Gastroesophageal sphincter (tissue), 4 donors: ENCODE results near the gene ABR. TPM values are rescaled to one million over a fixed set of nuclear protein-coding genes. Genes with fewer than 3 reads are reported as not detected.

Source experiments
- ATAC-seq: fragments of 150-250 bp; one replicate; pipeline ENCODE4 v1.9.1; 2016; ENCODE audit warnings: mild to moderate bottlenecking, moderate library complexity
- H3K27ac ChIP-seq, 4 donors: fragments of 200-600 bp; sonication (generic) in 3 of 4; 1 replicate in 3 of 4; 2 replicates in 1 of 4; pipeline ENCODE4 v1.5.1; 2016 to 2019
- H3K27me3 ChIP-seq: fragments of 200-600 bp; sonication (generic); one replicate; pipeline ENCODE4 v1.5.1; 2019
- H3K36me3 ChIP-seq, 2 donors: fragments of 200-600 bp; sonication (generic); one replicate each; pipeline ENCODE4 v1.5.1; 2019; ENCODE audit warnings: control low read depth in 1 of 2
- H3K4me1 ChIP-seq, 3 donors: fragments of 200-600 bp; sonication (generic); 1 replicate in 2 of 3; 2 replicates in 1 of 3; pipeline ENCODE4 v1.5.1; 2016 to 2019; ENCODE audit warnings: control low read depth in 2 of 3
- H3K4me3 ChIP-seq, 2 donors: fragments of 200-600 bp; sonication (generic); one replicate each; pipeline ENCODE4 v1.5.1; 2019; ENCODE audit warnings: mild to moderate bottlenecking in 1 of 2, moderate library complexity in 1 of 2
- H3K9me3 ChIP-seq, 3 donors: fragments of 200-600 bp; sonication (generic); one replicate each; pipeline ENCODE4 v1.5.1; 2017 to 2019; ENCODE audit warnings: control low read depth in 2 of 3
- CTCF ChIP-seq, 4 experiments: fragments of 200-600 bp in 2 of 4; fragments of 450-650 bp in 2 of 4; sonication (generic) in 1 of 4; IDR thresholded peaks; one replicate each; pipeline ENCODE4 v1.5.1; 2017 to 2019; ENCODE audit warnings: antibody characterized with exemption in 4 of 4, mild to moderate bottlenecking in 2 of 4, moderate library complexity in 2 of 4
- EP300 ChIP-seq: sonication (generic); formaldehyde crosslinking; IDR thresholded peaks from one replicate; pipeline ENCODE4 v1.6.1; 2017; ENCODE audit warnings: antibody characterized with exemption, mild to moderate bottlenecking
- POLR2A ChIP-seq, 2 donors: fragments of 450-650 bp; IDR thresholded peaks; one replicate each; pipeline ENCODE4 v1.6.1; 2017; ENCODE audit warnings: antibody characterized with exemption in 2 of 2, mild to moderate bottlenecking in 2 of 2, moderate library complexity in 1 of 2
- POLR2AphosphoS5 ChIP-seq: sonication (generic); formaldehyde crosslinking; IDR thresholded peaks from one replicate; pipeline ENCODE4 v1.6.1; 2017; ENCODE audit warnings: antibody characterized with exemption
- WGBS, 2 donors: methylation state at CpG; one replicate each; pipeline ENCODE4 v1.1.5; 2018; ENCODE audit warnings: low coverage in 1 of 2; 5-methylcytosine and 5-hydroxymethylcytosine counted together
- total RNA-seq, 4 donors: library from RNA; depleted of rRNA; stranded (reverse); fragments of >200 nt; gene quantifications; one replicate each; pipeline ENCODE4 v1.1.0, GENCODE V29; 2016

Gene ABR
- total RNA-seq, 4 donors from 2014 or later: 62.6 to 147 (median 114) TPM

- TF ChIP-seq POLR2A (IDR thresholded peaks at IDR 0.05): no peak
- no peak for TF ChIP-seq CTCF (IDR thresholded peaks at IDR 0.05)
- no peak for TF ChIP-seq EP300
- TF ChIP-seq POLR2AphosphoS5: no peak
- H3K27me3 ChIP-seq: no peaks in the 10 kb centered on the region
- ATAC-seq: no peak
- peaks cover 0 to 78% of the 10 kb centered on the region in 2 donors for H3K36me3 ChIP-seq
- H3K27ac ChIP-seq: peak overlapping the region in 1 of 4 donors; percentile 86
- no peak overlapping the region for H3K4me3 ChIP-seq
- peaks cover 2 to 58% (median 13%) of the 10 kb centered on the region in 3 donors for H3K4me1 ChIP-seq
- WGBS, 2 donors: 85% methylated on average over 7 to 9 of the region's 14 CpGs
- no peaks in the 10 kb centered on the region for H3K9me3 ChIP-seq
Observed at GRCh38 chr17:1091900-1092299, 87.9 kb downstream of the ABR start.

- no CpG with 5 or more reads among the region's 8 CpGs for WGBS, 2 donors
- ATAC-seq: no peak
- peaks cover 0 to 73% of the 10 kb centered on the region in 2 donors for H3K36me3 ChIP-seq
- H3K27me3 ChIP-seq: no peaks in the 10 kb centered on the region
- H3K9me3 ChIP-seq: no peaks in the 10 kb centered on the region
- peak overlapping the region in 2 of 4 donors; percentile 81 to 86 for H3K27ac ChIP-seq
- peaks cover 2 to 56% (median 13%) of the 10 kb centered on the region in 3 donors for H3K4me1 ChIP-seq
- no peak overlapping the region for H3K4me3 ChIP-seq
- TF ChIP-seq POLR2AphosphoS5 (no peak), CTCF (IDR thresholded peaks at IDR 0.05) (no peak), POLR2A (IDR thresholded peaks at IDR 0.05) (no peak), EP300 (no peak)
Observed at GRCh38 chr17:1091190-1091534, 88.6 kb downstream of the ABR start.

- Histone ChIP-seq H3K27me3 (no peaks in the 10 kb centered on the region), H3K4me1 (peaks cover 2 to 53% (median 13%) of the 10 kb centered on the region in 3 donors), H3K4me3 (no peak overlapping the region), H3K36me3 (peaks cover 0 to 67% of the 10 kb centered on the region in 2 donors), H3K9me3 (no peaks in the 10 kb centered on the region), H3K27ac (peak overlapping the region in 3 of 4 donors; percentile 56 to 86 (median 81))
- TF ChIP-seq CTCF (IDR thresholded peaks at IDR 0.05): no peak
- no peak for TF ChIP-seq POLR2A (IDR thresholded peaks at IDR 0.05)
- no peak for TF ChIP-seq EP300
- no peak for TF ChIP-seq POLR2AphosphoS5
- WGBS, 2 donors: 79 to 80% methylated on average over 7 of the region's 19 CpGs
- ATAC-seq: no peak
Observed at GRCh38 chr17:1090465-1091189, 89.2 kb downstream of the ABR start.

GRCh38 chr17:1089915-1090314, 89.9 kb downstream of the ABR start:
- peaks cover 2 to 46% (median 13%) of the 10 kb centered on the region in 3 donors for H3K4me1 ChIP-seq
- H3K4me3 ChIP-seq: no peak overlapping the region
- no peak for TF ChIP-seq POLR2A (IDR thresholded peaks at IDR 0.05)
- TF ChIP-seq POLR2AphosphoS5: no peak
- TF ChIP-seq CTCF (IDR thresholded peaks at IDR 0.05): no peak
- TF ChIP-seq EP300: no peak
- no peaks in the 10 kb centered on the region for H3K9me3 ChIP-seq
- no peaks in the 10 kb centered on the region for H3K27me3 ChIP-seq
- 41 to 47% methylated on average over 7 to 9 of the region's 13 CpGs for WGBS, 2 donors
- peak overlapping the region in 3 of 4 donors; percentile 56 to 86 (median 81) for H3K27ac ChIP-seq
- H3K36me3 ChIP-seq: peaks cover 0 to 60% of the 10 kb centered on the region in 2 donors
- peak; percentile 24 for ATAC-seq
